NCI-H69 (cell line): ENCODE results near the gene YY1AP1.
"Not testable (repeated sequence)": the region's sequence is repeated elsewhere in the genome, so short reads cannot be mapped to it uniquely, and the experiment has no call there.

Experiments
- DNase-seq: peaks from one replicate; lab custom pipeline; 2025; lab: John Stamatoyannopoulos, UW

Gene YY1AP1

GRCh38 chr1:155646307-155646706 is 42.3 kb downstream of the YY1AP1 start:
- peak; percentile 12 for DNase-seq

- DNase-seq = no peak
Observed at GRCh38 chr1:155645648-155646047, 42.9 kb downstream of the YY1AP1 start.

GRCh38 chr1:155645034-155645598 is 43.5 kb downstream of the YY1AP1 start:
- DNase-seq = peak; percentile 39

- DNase-seq = peak; percentile 7
Observed at GRCh38 chr1:155643230-155643629, 45.3 kb downstream of the YY1AP1 start.

- DNase-seq = peak; percentile 9
Observed at GRCh38 chr1:155642559-155643180, 45.9 kb downstream of the YY1AP1 start.

GRCh38 chr1:155640367-155640766 is 48.2 kb downstream of the YY1AP1 start:
- DNase-seq = no peak

- DNase-seq = no peak
Observed at GRCh38 chr1:155636397-155637153, 52.0 kb downstream of the YY1AP1 start.

GRCh38 chr1:155626428-155626827 is 62.1 kb downstream of the YY1AP1 start:
- not testable (repeated sequence) for DNase-seq

GRCh38 chr1:155623357-155623756 is 65.2 kb downstream of the YY1AP1 start:
- DNase-seq = no peak

- DNase-seq = no peak
Observed at GRCh38 chr1:155622191-155622590, 66.4 kb downstream of the YY1AP1 start.

- not testable (repeated sequence) for DNase-seq
Observed at GRCh38 chr1:155613226-155613625, 75.3 kb downstream of the YY1AP1 start.

- DNase-seq = not testable (repeated sequence)
Observed at GRCh38 chr1:155610257-155610647, 78.3 kb downstream of the YY1AP1 start.

GRCh38 chr1:155609515-155610256 is 78.9 kb downstream of the YY1AP1 start, which contains the start of gene MSTO1:
MSTO1 (plus strand) TSS chr1:155610218; CDS start chr1:155610249, 31 bp downstream.
- peak; percentile 99 for DNase-seq
